Measurements from ENCODE around the gene FAM118A. TPM values are rescaled to one million over a fixed set of nuclear protein-coding genes. Genes with fewer than 3 reads are reported as not detected.
"Not testable (repeated sequence)": the region's sequence is repeated elsewhere in the genome, so short reads cannot be mapped to it uniquely, and the experiment has no call there.

The FAM118A gene
- total RNA-seq, 2 experiments from 2014 or later = 25.4 to 26.4 TPM

GRCh38 chr22:45273452-45274075 is 36.2 kb upstream of the FAM118A start:
- H3K36me3 Mint-ChIP-seq = no peaks in the 10 kb centered on the region
- no peak for DNase-seq
- H3K4me3 Mint-ChIP-seq = no peak overlapping the region
- H3K4me1 Mint-ChIP-seq = peaks cover 6% of the 10 kb centered on the region
- H3K27ac Mint-ChIP-seq = no peak overlapping the region
- no peaks in the 10 kb centered on the region for H3K9me3 Mint-ChIP-seq
- H3K27me3 Mint-ChIP-seq = peaks cover 15% of the 10 kb centered on the region

- no peak for DNase-seq
- H3K27me3 Mint-ChIP-seq = no peaks in the 10 kb centered on the region
- peaks cover 12% of the 10 kb centered on the region for H3K4me1 Mint-ChIP-seq
- H3K4me3 Mint-ChIP-seq = no peak overlapping the region
- H3K9me3 Mint-ChIP-seq = no peaks in the 10 kb centered on the region
- H3K27ac Mint-ChIP-seq = no peak overlapping the region
- H3K36me3 Mint-ChIP-seq = no peaks in the 10 kb centered on the region
These were observed 33.1 kb upstream of the FAM118A start for GRCh38 chr22:45276507-45277105.

DNA sequence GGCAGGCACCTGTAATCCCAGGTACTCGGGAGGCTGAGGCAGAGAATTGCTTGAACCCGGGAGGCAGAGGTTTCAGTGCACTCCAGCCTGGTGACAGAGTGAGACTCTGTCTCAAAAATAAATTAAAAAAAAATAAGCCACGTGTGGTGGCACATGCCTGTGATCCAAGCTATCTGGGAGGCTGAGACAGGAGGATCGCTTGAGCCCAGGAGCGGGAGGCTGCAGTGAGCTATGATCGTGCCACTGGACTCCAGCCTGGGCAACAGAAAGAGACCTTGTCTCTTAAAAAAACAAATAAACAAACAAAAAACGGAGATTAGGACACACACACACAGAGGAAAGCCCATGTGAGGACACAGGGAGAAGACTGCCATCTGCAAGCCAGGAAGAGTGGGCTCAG is 32.0 kb upstream of the FAM118A start:
- peaks cover 12% of the 10 kb centered on the region for H3K4me1 Mint-ChIP-seq
- H3K27me3 Mint-ChIP-seq, DNase-seq, H3K4me3 Mint-ChIP-seq, H3K36me3 Mint-ChIP-seq, H3K27ac Mint-ChIP-seq, H3K9me3 Mint-ChIP-seq: not testable (repeated sequence)

DNA sequence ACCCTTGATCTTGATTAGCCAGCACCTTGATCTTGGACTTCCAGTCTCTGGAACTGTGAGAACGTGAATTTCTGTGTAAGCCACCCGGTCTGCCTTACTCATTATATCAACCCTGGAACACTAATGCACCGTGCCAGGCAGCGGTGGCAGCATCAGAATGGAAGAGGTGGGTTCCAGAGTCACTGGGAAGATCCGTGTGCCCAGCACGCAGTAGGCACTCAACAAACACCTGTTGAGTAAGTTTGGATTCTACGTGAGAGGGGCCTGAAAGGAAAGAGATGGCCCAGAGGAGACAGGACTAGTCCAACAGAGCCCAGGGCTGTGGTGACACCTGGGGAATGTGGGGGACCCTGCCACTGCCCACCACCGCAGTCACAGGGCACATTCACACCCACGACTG is 31.6 kb upstream of the FAM118A start:
- no peak for DNase-seq
- peaks cover 7% of the 10 kb centered on the region for H3K27me3 Mint-ChIP-seq
- H3K4me1 Mint-ChIP-seq = peaks cover 12% of the 10 kb centered on the region
- no peaks in the 10 kb centered on the region for H3K36me3 Mint-ChIP-seq
- H3K27ac Mint-ChIP-seq = no peak overlapping the region
- H3K4me3 Mint-ChIP-seq = no peak overlapping the region
- no peaks in the 10 kb centered on the region for H3K9me3 Mint-ChIP-seq

DNA sequence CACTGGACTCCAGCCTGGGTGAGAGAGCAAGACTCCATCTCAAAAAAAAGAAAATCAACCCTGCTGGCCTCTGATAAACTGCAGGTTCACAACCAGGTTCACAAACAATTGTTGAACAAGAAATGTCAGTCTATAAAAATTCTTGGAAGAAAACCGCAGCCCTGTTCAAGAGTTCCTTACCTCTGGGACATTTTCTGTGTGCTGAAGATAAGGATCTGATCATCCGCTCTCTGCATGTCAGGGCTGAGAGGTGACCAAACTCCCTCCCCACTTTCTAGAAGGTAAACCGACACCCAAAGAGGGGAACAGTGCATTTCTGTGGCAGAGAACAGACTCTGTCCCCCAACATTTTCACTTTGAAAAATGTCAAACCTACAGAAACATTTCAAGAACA is 29.1 kb upstream of the FAM118A start:
- DNase-seq = no peak
- Mint-ChIP-seq H3K27ac (no peak overlapping the region), H3K36me3 (no peaks in the 10 kb centered on the region), H3K27me3 (peaks cover 22% of the 10 kb centered on the region), H3K4me1 (peaks cover 12% of the 10 kb centered on the region), H3K4me3 (no peak overlapping the region), H3K9me3 (no peaks in the 10 kb centered on the region)

DNA sequence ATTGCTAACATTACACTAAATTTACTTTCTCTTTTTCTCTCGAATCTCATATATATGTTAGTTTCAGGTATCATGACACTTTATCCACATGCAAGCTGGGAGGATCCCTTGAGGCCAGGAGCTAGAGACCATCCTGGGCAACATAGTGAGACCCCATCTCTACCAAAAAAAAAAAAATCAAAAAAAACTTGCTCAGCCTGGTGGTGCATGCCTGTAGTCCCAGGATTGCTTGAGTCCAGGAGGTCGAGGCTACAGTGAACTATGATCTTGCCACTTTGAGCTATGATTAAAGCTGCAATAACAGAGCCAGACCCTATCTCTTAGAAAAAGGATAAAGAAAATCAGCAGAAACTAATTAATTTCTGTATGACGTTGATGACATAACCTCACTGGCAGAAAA is 28.7 kb upstream of the FAM118A start:
- Mint-ChIP-seq H3K4me1 (peaks cover 12% of the 10 kb centered on the region), H3K27me3 (peaks cover 22% of the 10 kb centered on the region), H3K27ac (no peak overlapping the region), H3K36me3 (no peaks in the 10 kb centered on the region), H3K4me3 (no peak overlapping the region), H3K9me3 (no peaks in the 10 kb centered on the region)
- DNase-seq = no peak

DNA sequence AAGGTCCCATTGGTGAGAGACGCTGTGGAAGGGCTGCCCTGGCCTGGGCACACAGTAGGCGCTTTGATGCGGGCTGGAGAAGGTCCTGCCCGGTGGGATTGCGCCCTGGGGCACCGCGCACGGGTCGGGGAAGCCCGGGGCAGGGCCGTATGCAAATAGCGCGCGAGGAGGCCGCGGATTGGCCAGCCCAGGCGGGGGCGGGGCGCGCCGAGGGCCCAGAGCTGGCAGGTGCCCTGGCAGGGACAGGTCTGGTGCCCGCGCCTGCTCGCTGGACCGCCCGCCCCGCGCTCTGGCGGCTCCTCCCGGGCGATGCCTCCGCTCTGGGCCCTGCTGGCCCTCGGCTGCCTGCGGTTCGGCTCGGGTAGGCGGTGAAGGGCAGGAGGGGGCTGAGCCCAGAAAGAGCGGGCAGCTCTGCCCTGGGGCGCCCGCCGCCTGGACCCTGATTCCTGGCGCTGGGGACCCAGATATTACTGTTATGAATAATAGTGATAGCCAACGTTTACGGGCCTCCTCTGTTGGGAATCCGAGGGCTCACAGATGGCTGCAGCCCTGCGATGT is 24.9 kb upstream of the FAM118A start, which contains the start of gene UPK3A:
UPK3A (plus strand) TSS at position 245 of the 558 bp plus-strand sequence; CDS start at position 310, 65 bp downstream.
- no peaks in the 10 kb centered on the region for H3K9me3 Mint-ChIP-seq
- peaks cover 7% of the 10 kb centered on the region for H3K4me1 Mint-ChIP-seq
- DNase-seq = peak; percentile 73
- H3K4me3 Mint-ChIP-seq = no peak within 1 kb of the TSS
- no peaks in the 10 kb centered on the region for H3K36me3 Mint-ChIP-seq
- H3K27me3 Mint-ChIP-seq = peaks cover 22% of the 10 kb centered on the region
- H3K27ac Mint-ChIP-seq = no peak within 1 kb of the TSS

GRCh38 chr22:45285263-45286058 is 24.3 kb upstream of the FAM118A start:
- Mint-ChIP-seq H3K27me3 (peaks cover 22% of the 10 kb centered on the region), H3K36me3 (no peaks in the 10 kb centered on the region), H3K4me3 (no peak overlapping the region), H3K9me3 (no peaks in the 10 kb centered on the region), H3K27ac (no peak overlapping the region), H3K4me1 (no peaks in the 10 kb centered on the region)
- DNase-seq = no peak

GRCh38 chr22:45286854-45287551 is 22.7 kb upstream of the FAM118A start:
- H3K27ac Mint-ChIP-seq = no peak overlapping the region
- H3K4me3 Mint-ChIP-seq = no peak overlapping the region
- no peaks in the 10 kb centered on the region for H3K4me1 Mint-ChIP-seq
- H3K36me3 Mint-ChIP-seq = no peaks in the 10 kb centered on the region
- DNase-seq = no peak
- peaks cover 19% of the 10 kb centered on the region for H3K27me3 Mint-ChIP-seq
- no peaks in the 10 kb centered on the region for H3K9me3 Mint-ChIP-seq

- DNase-seq = no peak
- H3K36me3 Mint-ChIP-seq = no peaks in the 10 kb centered on the region
- H3K4me3 Mint-ChIP-seq = no peak overlapping the region
These were observed 19.3 kb upstream of the FAM118A start for GRCh38 chr22:45290410-45290936.

DNA sequence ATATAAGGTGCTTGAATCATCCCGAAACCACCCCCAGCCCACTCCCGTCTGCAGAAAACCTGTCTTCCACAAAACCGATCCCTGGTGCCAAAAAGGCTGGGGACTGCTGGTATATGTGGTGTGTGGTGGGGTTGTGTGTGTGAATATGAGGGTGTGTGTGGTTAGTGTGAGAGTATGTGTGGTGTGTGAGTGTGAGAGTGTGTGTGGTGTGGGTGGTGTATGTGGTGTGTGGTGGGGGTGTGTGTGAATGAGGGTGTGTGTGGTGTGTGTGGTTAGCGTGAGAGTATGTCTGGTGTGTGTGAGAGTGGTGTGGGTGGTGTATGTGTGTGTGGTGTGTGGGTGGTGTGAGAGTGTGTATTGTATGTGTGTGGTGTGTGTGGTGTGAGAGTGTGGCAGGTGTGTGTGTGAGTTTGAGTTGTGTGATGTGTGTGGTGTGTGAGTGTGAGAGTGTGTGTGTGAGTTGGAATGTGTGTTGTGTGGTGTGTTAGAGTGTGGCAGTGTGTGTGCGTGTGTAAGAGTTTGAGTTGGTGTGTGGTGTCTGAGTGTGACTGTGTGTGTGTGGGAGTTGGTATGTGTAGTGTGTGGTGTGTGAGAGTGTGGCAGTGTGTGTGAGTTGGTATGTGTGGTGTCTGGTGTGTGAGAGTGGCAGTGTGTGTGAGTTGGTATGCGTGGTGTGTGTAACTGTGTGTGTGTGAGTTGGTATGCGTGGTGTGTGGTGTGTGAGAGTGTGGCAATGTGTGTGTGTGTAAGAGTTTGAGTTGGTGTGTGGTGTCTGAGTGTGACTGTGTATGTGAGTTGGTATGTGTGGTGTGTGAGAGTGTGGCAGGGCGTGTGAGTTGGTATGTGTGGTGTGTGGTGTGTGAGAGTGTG is 18.4 kb upstream of the FAM118A start:
- Mint-ChIP-seq H3K27ac (no peak overlapping the region), H3K9me3 (no peaks in the 10 kb centered on the region), H3K36me3 (no peaks in the 10 kb centered on the region), H3K27me3 (no peaks in the 10 kb centered on the region), H3K4me3 (no peak overlapping the region), H3K4me1 (peaks cover 3% of the 10 kb centered on the region)
- DNase-seq = no peak

More at GRCh38 chr22:45290410-45290936, 19.3 kb upstream of the FAM118A start:
- H3K27ac Mint-ChIP-seq = no peak overlapping the region
- no peaks in the 10 kb centered on the region for H3K27me3 Mint-ChIP-seq
- no peaks in the 10 kb centered on the region for H3K4me1 Mint-ChIP-seq
- H3K9me3 Mint-ChIP-seq = no peaks in the 10 kb centered on the region

GRCh38 chr22:45291931-45292290 is 17.8 kb upstream of the FAM118A start:
- Mint-ChIP-seq H3K4me1 (peaks cover 9% of the 10 kb centered on the region), H3K4me3 (no peak overlapping the region), H3K36me3 (no peaks in the 10 kb centered on the region), H3K27ac (no peak overlapping the region), H3K9me3 (no peaks in the 10 kb centered on the region), H3K27me3 (no peaks in the 10 kb centered on the region)
- DNase-seq = no peak

- no peaks in the 10 kb centered on the region for H3K9me3 Mint-ChIP-seq
- no peak overlapping the region for H3K27ac Mint-ChIP-seq
- H3K27me3 Mint-ChIP-seq = no peaks in the 10 kb centered on the region
- no peak for DNase-seq
- no peak overlapping the region for H3K4me3 Mint-ChIP-seq
- H3K36me3 Mint-ChIP-seq = no peaks in the 10 kb centered on the region
- H3K4me1 Mint-ChIP-seq = peaks cover 10% of the 10 kb centered on the region
These were observed 16.8 kb upstream of the FAM118A start for GRCh38 chr22:45292731-45293442.

Measured in activated naive CD8-positive, alpha-beta T cell treated with anti-CD3 and anti-CD28 coated beads for 36 hours (primary cell).